ENCODE measurements around the gene KIF24.
"Not testable (repeated sequence)": the region's sequence is repeated elsewhere in the genome, so short reads cannot be mapped to it uniquely, and the experiment has no call there.

KIF24 gene

DNA sequence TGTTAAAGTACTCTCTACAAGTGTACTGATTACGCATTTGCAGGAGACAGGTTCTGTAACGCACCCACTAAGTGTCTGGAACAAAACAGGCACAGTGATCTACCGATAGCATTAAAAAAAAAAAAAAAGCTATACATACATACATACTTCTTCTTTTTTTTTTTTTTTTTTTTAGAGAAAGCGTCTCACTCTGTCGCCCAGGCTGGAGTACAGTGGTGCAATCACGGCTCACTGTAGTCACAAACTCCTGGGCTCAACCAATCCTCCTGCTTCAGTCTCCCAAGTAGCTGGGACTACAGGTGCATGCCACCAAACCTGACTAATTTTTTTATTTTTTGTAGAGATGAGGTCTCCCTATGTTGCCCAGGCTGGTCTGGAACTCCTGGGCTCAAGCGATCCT, 7.6 kb downstream of the KIF24 start:
- no peak for FAIRE-seq

GRCh38 chr9:34318163-34318790, 10.8 kb downstream of the KIF24 start:
- FAIRE-seq, result no peak

GRCh38 chr9:34317436-34317835, 11.6 kb downstream of the KIF24 start:
- no peak for FAIRE-seq

DNA sequence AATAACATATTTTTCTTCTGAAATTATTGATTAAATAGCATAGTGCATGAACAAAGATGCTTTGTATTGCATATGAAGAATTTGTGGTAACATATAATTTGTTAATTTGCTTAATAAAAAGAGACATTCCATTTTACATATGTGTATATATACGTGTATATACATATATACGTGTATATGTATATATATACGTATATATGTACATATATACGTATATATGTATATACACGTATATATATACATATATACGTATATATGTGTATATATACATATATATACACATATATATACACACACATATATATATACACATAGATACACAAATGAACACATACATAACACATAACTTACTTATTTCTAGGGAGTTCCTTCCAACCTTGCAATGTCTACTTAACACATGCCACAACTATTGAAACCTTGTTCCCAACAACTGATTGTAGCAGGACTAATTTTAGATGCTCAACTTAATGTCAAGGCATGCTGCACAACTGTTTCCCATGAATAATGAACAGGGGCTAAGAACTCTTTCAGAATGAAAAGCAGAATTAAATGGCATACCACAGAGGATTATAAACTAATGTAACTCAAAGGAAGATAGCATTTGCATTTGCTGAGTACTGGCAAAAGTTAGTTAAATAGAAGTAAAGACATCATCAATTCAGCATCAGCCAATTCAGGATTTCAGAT, 17.4 kb downstream of the KIF24 start:
- FAIRE-seq, result peak; percentile 77

DNA sequence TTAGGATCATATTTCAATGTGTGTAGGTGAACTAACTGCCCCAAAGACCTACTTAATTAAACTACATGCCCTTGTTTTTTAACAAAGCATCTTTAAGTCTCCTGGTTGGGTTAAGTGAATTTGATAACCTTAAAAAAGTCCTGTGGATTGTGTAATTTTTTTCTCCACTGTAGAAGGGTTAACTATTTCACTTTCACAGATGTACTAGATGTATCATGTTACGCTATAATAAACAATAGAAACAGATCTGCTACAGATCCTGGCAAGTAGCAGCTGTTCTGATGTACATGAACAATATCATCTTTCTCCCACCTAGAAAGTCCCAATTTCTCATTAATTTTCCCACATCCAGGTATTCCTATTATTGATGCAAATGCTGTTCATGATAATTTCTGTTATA, 18.9 kb downstream of the KIF24 start:
- no peak for FAIRE-seq

- not testable (repeated sequence) for FAIRE-seq
These were observed 20.8 kb downstream of the KIF24 start for GRCh38 chr9:34308316-34308715.

DNA sequence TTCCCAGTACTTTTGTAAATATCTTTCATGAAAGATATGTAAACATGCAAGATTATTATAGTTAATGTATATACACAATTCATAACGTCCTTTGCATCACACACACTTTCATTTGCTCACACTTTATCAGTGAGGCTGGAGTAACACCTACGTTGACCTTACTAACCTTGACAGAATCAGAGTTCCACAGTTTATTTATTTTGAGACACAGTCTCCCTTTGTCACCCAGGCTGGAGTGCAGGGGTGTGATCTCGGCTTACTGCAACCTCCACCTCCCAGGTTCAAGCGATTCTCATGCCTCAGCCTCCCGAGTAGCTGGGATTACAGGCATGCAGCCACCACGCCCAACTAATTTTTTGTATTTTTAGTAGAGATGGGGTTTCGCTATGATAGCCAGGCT, 28.0 kb downstream of the KIF24 start:
- not testable (repeated sequence) for FAIRE-seq

DNA sequence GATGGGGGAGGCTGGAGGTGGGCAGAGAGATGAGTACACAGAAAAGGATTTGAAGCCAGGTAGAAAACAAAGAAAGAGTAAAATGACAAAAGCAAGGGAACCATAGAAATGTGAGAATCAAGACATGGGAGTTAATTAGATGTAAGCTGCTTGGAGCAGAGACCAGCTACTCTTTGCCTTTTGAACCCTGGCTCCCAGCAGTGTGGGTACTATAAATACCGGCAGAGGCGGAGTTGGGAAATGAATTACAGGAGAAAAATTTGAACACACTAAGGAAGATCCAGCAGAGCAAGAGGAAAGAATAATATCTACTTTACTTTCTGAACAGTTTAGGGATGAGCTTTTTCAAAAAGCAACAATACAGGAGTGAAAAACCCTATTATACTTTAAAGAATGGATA, 36.5 kb downstream of the KIF24 start:
- FAIRE-seq, result no peak

- no peak for FAIRE-seq
These were observed 37.6 kb downstream of the KIF24 start for GRCh38 chr9:34291423-34291822.

- no peak for FAIRE-seq
These were observed 38.0 kb downstream of the KIF24 start for GRCh38 chr9:34291023-34291422.

DNA sequence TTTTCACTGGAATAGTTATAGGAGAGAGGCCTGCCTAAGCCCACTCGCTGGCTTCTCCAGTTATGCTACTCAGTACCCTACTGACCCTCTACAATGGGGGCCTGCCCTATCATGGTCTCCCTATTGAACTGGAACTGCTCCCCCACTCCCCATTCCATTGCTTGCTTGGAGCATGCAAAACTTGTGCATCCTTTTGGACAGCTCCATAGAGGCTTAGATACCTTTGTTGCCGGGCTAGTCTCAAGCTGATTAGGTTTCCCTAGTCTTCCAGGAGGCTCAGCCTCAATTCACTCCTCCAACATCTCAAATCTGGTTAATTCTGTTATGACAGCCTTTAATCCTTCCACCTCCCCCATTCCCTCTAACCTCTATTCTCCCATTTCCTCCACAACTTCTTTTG, 39.9 kb downstream of the KIF24 start:
- no peak for FAIRE-seq

DNA sequence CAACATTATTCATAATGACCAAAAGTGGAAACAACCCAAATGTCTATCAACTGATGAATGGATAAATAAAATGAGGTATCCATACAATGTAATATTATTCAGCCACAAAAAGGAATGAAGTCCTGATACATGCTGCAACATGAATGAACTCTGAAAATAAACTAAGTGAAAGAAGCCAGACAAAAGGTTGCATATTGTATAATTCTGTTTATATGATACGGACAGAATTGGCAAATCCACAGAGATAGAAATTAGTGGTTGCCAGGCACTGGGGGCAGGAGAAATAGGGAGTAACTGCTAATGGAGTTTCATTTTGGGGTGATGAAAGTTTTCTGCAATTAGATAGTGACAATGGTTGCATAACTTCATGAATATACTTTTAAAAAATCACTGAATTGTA, 47.0 kb downstream of the KIF24 start:
- FAIRE-seq, result no peak

DNA sequence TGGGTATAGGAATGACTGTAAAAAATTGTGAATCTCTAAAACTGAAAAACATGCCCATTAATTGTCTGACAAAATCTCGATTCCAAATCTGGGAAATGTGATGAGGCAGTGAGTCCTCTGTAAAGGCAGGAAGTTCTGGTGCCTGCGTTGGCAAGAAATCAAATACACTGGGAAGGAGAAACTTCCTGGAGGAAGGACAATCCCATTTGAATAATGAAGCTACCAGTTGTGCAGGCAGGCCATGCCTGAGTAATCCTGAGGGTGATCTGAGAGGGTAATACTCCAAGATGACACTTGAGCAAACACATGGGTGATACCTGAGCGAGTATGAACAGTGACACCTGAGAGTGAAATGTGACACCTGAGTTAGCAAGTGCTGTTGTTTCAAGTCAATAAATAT, 49.7 kb downstream of the KIF24 start:
- FAIRE-seq, result no peak
